GM19328 (cell line): Measurements from ENCODE around the gene HOTAIR.

ENCODE experiments used
- ATAC-seq: cut with Tn5 transposase; IDR thresholded peaks from one replicate; pipeline ENCODE4 v1.9.1; 2021; ENCODE audit warnings: mild to moderate bottlenecking, moderate library complexity; ENCODE audit not compliant: unreplicated experiment

The HOTAIR gene

GRCh38 chr12:53974084-53975063, at the start of gene HOTAIR:
Gene HOTAIR, minus strand, starts transcription at chr12:53974954.
- ATAC-seq, result no peak

GRCh38 chr12:54024127-54024526, 49.4 kb upstream of the HOTAIR start:
- ATAC-seq, result no peak

GRCh38 chr12:54022960-54023884, 48.5 kb upstream of the HOTAIR start:
- ATAC-seq, result no peak

- no peak for ATAC-seq
Measured at GRCh38 chr12:54021432-54022013, 46.8 kb upstream of the HOTAIR start.

GRCh38 chr12:54020591-54021405, 46.0 kb upstream of the HOTAIR start:
- ATAC-seq, result no peak

- no peak for ATAC-seq
Measured at GRCh38 chr12:54019924-54020590, 45.3 kb upstream of the HOTAIR start.

GRCh38 chr12:54019091-54019811, 44.5 kb upstream of the HOTAIR start:
- ATAC-seq, result no peak

GRCh38 chr12:54018468-54018984, 43.8 kb upstream of the HOTAIR start:
- ATAC-seq, result no peak

GRCh38 chr12:54017878-54018467, 43.2 kb upstream of the HOTAIR start:
- ATAC-seq, result peak; percentile 82

GRCh38 chr12:54017027-54017788, 42.5 kb upstream of the HOTAIR start:
- no peak for ATAC-seq

- no peak for ATAC-seq
Measured at GRCh38 chr12:54016478-54016964, 41.8 kb upstream of the HOTAIR start.

- ATAC-seq, result no peak
Measured at GRCh38 chr12:54016051-54016450, 41.3 kb upstream of the HOTAIR start.

GRCh38 chr12:54015018-54015931, 40.5 kb upstream of the HOTAIR start:
- ATAC-seq, result no peak

GRCh38 chr12:54014377-54015017, 39.7 kb upstream of the HOTAIR start:
- ATAC-seq, result no peak

GRCh38 chr12:54012631-54013409, 38.1 kb upstream of the HOTAIR start:
- no peak for ATAC-seq
